NCI-H345 treated with DMSO at 0.1 percent for 48 hours (cell line): ENCODE results near the gene HMX3.

Source experiments
- DNase-seq: peaks from one replicate; lab custom pipeline; 2025; ENCODE audit not compliant: unreplicated experiment; lab: John Stamatoyannopoulos, UW

Gene HMX3

GRCh38 chr10:123134343-123134914, 1.3 kb upstream of the HMX3 start:
- no peak for DNase-seq

- DNase-seq, result no peak
These were observed 805 bp upstream of the HMX3 start for GRCh38 chr10:123134915-123135414.

DNA sequence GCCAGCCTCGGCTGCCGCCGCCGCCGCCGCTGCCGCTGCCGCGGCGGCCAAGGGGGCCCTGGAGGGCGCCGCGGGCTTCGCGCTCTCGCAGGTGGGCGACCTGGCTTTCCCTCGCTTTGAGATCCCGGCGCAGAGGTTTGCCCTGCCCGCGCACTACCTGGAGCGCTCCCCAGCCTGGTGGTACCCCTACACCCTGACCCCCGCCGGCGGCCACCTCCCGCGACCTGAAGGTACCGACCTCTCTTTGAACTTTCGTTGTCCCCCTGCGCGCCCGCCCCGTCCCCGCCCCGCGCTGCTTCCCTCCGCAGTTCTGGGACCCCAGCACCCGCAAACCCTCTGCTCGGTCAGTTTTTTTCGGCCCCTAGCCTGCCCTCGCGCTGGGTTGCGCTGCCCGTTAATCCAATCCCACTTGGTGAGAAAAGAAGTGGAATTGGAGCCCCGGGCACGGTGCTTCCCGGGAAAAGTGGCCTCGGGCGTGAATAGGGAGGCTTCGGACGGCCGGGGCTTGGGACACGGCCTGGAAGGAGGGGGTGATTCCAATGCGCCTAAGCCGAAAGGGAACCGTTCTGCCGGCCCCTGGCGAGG, 543 bp downstream of the HMX3 start:
- DNase-seq, result no peak

DNA sequence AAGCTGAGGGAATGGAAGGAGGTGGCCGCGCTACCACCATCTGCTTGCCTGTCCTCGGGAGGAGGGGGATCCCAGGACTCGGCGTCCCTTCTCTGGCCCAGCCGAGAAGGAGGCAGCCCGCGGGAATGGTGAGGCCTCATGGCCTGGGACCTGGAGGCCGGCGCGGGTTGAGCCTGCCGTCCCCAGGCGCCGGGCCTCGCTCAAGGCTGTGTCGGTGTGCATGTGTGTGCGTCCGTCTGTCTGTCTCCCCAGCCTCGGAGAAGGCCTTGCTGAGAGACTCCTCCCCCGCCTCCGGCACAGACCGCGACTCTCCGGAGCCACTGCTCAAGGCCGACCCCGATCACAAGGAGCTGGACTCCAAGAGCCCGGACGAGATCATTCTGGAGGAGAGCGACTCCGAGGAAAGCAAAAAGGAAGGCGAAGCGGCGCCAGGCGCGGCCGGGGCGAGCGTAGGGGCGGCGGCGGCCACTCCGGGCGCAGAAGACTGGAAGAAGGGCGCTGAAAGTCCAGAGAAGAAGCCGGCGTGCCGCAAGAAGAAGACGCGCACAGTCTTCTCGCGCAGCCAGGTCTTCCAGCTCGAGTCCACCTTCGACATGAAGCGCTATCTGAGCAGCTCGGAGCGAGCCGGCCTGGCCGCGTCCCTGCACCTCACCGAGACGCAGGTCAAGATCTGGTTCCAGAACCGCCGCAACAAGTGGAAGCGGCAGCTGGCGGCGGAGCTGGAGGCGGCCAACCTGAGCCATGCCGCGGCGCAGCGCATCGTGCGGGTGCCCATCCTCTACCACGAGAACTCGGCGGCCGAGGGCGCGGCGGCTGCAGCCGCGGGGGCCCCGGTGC, 1.3 kb downstream of the HMX3 start:
- no peak for DNase-seq

- no peak for DNase-seq
These were observed 3.4 kb downstream of the HMX3 start for GRCh38 chr10:123139165-123139520.

- no peak for DNase-seq
These were observed 3.9 kb downstream of the HMX3 start for GRCh38 chr10:123139521-123140163.

DNA sequence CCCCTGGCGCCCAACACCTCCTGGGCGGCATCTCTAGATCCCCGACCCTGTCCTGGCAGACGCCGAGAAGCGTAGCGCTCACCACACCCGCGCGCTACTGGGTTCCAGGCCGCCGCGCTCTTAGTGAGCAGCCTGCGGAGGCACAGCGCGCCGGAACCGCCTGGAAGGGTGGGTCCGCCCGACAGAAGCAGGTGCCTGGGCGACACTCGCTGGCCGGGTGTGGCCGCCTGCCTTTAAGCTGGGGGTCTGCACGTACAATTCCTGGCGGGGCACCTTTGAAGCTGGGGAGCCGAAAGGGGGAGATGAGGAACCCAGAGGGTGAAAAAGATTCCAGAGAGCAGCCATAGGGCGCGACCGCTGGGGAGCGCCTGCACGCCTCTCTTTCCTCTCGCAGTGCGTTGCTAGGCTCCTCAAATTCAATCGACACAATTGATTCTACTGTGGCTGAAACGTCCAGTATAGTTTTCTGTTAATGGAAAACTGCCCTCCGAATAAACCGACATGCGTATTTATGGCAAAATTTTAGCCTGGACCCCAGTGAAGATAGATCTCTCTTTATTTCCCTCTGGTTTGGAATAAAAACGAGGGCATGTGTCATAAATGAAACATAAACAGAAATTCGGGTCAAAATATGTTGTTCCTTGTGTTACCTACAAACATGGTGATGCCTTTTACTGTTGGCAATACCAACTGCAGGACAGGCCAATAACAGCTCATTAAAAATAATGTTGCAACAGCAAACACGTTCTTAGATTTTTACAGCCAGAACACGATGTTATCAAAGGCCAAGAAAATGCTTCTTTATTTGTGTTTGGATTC, 4.6 kb downstream of the HMX3 start:
- DNase-seq, result no peak

DNA sequence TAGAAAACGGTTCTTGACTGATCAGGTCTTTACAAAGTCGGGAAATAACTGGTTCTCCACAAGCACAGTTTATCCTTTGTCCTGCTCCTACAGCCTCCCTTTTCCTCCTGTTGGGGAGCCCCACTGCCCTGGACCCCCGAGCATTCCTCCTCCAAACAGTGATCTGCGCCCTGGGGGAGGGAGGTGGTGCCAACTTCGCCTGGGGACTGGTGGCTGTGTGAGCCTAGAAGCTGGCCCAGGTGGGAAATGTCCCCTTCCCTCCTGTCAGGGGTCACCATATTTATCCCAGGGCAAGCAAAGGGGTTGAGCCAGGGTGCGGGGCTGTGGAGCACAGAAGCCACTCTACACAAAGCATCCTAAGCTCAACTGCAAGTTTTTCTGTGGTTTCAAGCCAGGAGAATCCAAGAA, 5.2 kb downstream of the HMX3 start:
- no peak for DNase-seq

GRCh38 chr10:123141791-123142700, 6.3 kb downstream of the HMX3 start:
- DNase-seq, result no peak

DNA sequence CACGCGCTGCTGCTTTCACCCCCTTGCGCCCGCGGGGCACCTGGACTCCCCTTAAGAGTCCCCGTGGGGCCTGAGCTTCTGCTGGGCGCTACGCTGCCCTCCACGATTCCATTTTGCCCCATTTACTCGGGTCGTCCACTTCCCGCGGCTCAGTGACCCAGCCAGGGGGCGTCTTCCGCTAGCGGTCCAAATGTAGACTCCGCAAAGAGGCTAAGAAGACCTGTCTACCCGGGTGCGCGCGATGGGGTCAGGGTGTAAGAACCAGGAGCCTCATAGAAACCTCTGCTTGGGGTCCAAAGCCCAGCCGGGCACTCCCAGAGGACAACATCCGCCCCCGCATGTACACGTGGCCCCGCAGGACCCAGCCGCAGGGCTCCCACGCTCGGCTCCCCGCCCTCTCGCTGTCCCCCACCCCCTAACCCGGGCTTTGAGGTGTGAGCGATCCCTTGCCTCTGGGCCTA, 7.0 kb downstream of the HMX3 start:
- no peak for DNase-seq

GRCh38 chr10:123143162-123143824, 7.5 kb downstream of the HMX3 start:
- DNase-seq, result no peak

DNA sequence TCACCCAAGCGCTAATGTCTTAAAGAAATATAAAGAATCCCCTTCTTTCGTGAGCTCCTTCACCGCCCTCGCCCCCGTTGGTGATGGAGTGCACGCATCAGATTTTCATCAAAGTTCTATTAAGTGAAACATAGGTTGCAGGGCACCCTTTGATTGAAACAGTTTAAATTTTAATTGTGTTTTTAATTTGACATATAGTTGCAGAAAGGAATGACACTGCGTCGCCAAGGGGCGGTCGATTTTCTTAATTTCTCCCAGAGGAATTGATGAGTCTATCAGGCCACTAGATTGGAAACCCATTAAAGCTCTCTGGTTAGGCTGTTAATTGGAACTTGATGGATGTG, 8.0 kb downstream of the HMX3 start:
- DNase-seq, result no peak

- DNase-seq, result no peak
These were observed 9.1 kb downstream of the HMX3 start for GRCh38 chr10:123144697-123145541.

DNA sequence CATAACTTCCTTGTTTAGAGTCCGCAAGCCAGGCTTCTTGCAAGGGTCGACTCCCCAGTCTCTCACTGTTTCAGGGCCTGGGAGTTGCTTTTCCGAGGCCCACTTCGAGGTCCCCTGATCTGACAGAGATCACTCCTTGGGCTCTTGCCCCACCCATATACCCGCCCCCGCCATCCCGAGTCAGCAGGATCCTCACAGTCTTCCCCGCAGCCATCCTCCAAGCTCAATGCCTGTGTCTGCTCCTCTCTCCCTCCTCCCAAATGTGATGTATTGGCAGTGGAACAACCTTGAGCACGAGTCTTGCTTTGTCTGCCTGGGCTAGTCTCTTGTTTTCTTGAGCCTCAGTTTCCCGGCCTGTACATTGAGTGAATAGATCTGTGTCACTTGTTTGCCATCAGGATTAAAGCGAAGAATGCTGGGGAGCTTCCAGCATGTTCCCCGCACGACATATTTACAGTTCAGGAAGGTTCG, 9.8 kb downstream of the HMX3 start:
- DNase-seq, result no peak

- no peak for DNase-seq
These were observed 10.5 kb downstream of the HMX3 start for GRCh38 chr10:123146013-123146893.

DNA sequence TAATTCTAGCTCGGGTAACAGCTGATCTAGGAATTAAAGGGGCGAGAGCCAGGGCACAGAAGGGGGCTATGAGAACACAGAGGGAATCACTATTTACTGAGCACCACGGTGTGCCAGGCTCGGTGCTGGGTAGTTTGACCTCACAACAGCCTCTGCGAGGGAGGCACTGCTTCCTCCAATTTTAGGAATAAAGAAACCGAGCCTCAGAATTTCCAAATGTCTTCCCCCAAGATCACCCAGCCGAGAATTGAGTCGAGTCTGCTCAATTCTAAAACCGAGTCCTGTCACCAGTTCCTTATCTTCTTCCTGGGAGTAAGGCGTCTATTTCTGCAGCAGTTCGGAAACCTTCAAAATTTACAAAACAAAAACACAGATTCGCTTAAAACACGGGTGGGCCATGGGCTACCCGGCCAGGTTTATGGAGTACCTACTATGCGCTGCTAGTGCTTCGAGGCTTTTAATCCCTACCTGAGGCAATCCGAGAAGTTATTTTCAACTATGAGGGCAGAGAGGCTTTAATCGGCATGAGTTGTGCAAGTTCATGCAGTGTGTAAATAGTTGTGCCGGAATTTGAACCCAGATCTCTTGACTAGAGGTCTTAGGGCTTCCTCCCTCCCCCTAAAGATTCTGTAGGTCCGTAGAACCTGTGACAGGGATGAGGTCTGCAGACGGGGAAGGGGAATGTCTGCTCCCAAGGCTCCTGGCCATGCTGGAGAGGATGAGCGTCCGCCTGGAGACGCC, 11.3 kb downstream of the HMX3 start:
- no peak for DNase-seq
